ENCODE results near the gene USP21. TPM values are rescaled to one million over a fixed set of nuclear protein-coding genes. Genes with fewer than 3 reads are reported as not detected.

USP21 gene
- polyA plus RNA-seq, 4 donors = 15.4 to 30.8 (median 17.9) TPM

DNA sequence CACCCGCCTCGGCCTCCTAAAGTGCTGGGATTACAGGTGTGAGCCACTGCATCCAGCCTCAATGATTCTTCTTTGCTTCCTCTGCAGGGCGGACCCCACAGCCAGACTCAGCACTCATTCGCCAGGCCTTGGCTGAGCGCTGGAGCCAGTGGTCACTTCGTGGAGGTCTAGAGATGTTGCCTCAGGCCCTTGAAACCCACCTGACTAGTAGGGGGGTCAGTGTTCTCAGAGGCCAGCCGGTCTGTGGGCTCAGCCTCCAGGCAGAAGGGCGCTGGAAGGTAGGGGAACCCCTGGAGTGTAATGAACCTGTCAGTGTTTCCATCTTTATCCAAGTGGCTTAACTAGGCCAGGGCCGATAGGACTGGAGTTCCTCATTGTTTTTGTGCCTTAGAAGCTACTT lies 9.6 kb downstream of the USP21 start:
- no peaks in the 10 kb centered on the region for H3K27me3 ChIP-seq (ENCODE audit: control insufficient read depth in 3 of 3, insufficient read depth in 3 of 3, low read length in 3 of 3)
- H3K4me1 ChIP-seq (ENCODE audit: control insufficient read depth in 3 of 3, insufficient read depth in 2 of 3, low read depth in 1 of 3, low read length in 2 of 3) = peaks cover 2 to 18% (median 6%) of the 10 kb centered on the region in 3 donors
- FAIRE-seq (no peak), DNase-seq (no peak)
- H3K4me3 ChIP-seq (ENCODE audit: low read depth in 1 of 3, low read length in 3 of 3) = no peak overlapping the region
- no peak overlapping the region for H3K27ac ChIP-seq (ENCODE audit: low read depth in 1 of 3, low read length in 2 of 3)
- H3K9me3 ChIP-seq (ENCODE audit: control insufficient read depth in 2 of 2, insufficient read depth in 1 of 2, low read depth in 1 of 2, low read length in 1 of 2) = no peaks in the 10 kb centered on the region
- H3K36me3 ChIP-seq (ENCODE audit: control insufficient read depth in 3 of 3, insufficient read depth in 2 of 3, low read depth in 1 of 3, low read length in 3 of 3) = peaks cover 2 to 64% (median 6%) of the 10 kb centered on the region in 3 donors
- WGBS, 3 donors = 93 to 97% (median 96%) methylated on average over 9 of the region's 9 CpGs

DNA sequence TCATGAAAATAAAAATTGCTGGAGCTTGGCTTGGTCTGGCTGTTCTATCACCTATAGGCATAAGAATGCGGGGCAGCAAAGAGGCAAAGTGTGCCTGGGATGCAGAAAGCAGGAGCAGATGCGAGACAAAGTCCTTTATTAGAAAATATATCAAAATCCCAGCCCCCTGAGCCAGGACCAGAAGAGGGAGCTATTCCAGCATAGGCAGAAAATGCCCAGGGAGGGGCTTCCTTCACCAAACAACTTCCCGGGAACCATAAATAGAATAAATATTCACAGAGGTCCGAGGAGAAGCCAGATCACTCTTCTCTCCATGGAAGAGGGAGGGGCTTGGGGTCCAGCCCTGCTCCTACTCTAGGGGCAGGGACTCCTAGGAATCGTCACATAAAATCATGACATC lies 11.9 kb downstream of the USP21 start:
- peaks cover 0 to 10% (median 6%) of the 10 kb centered on the region in 3 donors for H3K4me1 ChIP-seq (ENCODE audit: control insufficient read depth in 3 of 3, insufficient read depth in 2 of 3, low read depth in 1 of 3, low read length in 2 of 3)
- peaks cover 6 to 67% (median 10%) of the 10 kb centered on the region in 3 donors for H3K36me3 ChIP-seq (ENCODE audit: control insufficient read depth in 3 of 3, insufficient read depth in 2 of 3, low read depth in 1 of 3, low read length in 3 of 3)
- no peak overlapping the region for H3K4me3 ChIP-seq (ENCODE audit: low read depth in 1 of 3, low read length in 3 of 3)
- no peak overlapping the region for H3K27ac ChIP-seq (ENCODE audit: low read depth in 1 of 3, low read length in 2 of 3)
- H3K27me3 ChIP-seq (ENCODE audit: control insufficient read depth in 3 of 3, insufficient read depth in 3 of 3, low read length in 3 of 3) = no peaks in the 10 kb centered on the region
- no peaks in the 10 kb centered on the region for H3K9me3 ChIP-seq (ENCODE audit: control insufficient read depth in 2 of 2, insufficient read depth in 1 of 2, low read depth in 1 of 2, low read length in 1 of 2)
- FAIRE-seq = no peak
- no peak for DNase-seq
- 62 to 68% (median 66%) methylated on average over 5 of the region's 5 CpGs for WGBS, 3 donors

DNA sequence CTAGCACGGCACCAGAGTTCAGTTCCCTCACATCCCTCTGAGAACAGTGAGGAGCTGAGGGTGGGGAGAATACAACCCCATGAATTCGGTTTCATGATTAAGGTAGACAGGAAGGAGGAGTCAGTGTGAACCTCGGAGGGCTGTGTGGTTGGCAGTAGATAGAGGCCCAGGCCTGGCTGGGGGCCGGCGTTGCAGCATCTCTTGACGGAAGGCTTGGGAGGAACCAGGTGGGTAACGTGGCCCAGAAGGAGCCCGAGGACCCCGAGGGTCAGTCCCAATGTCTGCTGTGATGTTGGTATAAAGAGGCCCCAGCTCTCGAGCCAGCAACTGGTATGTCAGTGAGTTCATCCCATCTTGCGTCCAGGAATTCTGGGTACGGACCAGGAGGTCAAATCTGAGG lies 12.4 kb downstream of the USP21 start:
- Histone ChIP-seq H3K27me3 (ENCODE audit: control insufficient read depth in 3 of 3, insufficient read depth in 3 of 3, low read length in 3 of 3) (no peaks in the 10 kb centered on the region), H3K27ac (ENCODE audit: low read depth in 1 of 3, low read length in 2 of 3) (peak overlapping the region in 1 of 3 donors; percentile 6), H3K4me3 (ENCODE audit: low read depth in 1 of 3, low read length in 3 of 3) (no peak overlapping the region), H3K36me3 (ENCODE audit: control insufficient read depth in 3 of 3, insufficient read depth in 2 of 3, low read depth in 1 of 3, low read length in 3 of 3) (peaks cover 6 to 67% (median 10%) of the 10 kb centered on the region in 3 donors), H3K4me1 (ENCODE audit: control insufficient read depth in 3 of 3, insufficient read depth in 2 of 3, low read depth in 1 of 3, low read length in 2 of 3) (peaks cover 0 to 14% (median 6%) of the 10 kb centered on the region in 3 donors), H3K9me3 (ENCODE audit: control insufficient read depth in 2 of 2, insufficient read depth in 1 of 2, low read depth in 1 of 2, low read length in 1 of 2) (no peaks in the 10 kb centered on the region)
- FAIRE-seq = no peak
- no peak for DNase-seq
- 84 to 92% (median 88%) methylated on average over 12 of the region's 12 CpGs for WGBS, 3 donors

- H3K4me1 ChIP-seq (ENCODE audit: control insufficient read depth in 3 of 3, insufficient read depth in 2 of 3, low read depth in 1 of 3, low read length in 2 of 3) = peaks cover 0 to 8% (median 3%) of the 10 kb centered on the region in 3 donors
- H3K9me3 ChIP-seq (ENCODE audit: control insufficient read depth in 2 of 2, insufficient read depth in 1 of 2, low read depth in 1 of 2, low read length in 1 of 2) = no peaks in the 10 kb centered on the region
- WGBS, 3 donors = 75 to 95% (median 81%) methylated on average over 1 of the region's 1 CpG
- no peak overlapping the region for H3K4me3 ChIP-seq (ENCODE audit: low read depth in 1 of 3, low read length in 3 of 3)
- peak overlapping the region in 1 of 3 donors; percentile 52 for H3K27ac ChIP-seq (ENCODE audit: low read depth in 1 of 3, low read length in 2 of 3)
- no peak for FAIRE-seq
- peaks cover 6 to 67% (median 10%) of the 10 kb centered on the region in 3 donors for H3K36me3 ChIP-seq (ENCODE audit: control insufficient read depth in 3 of 3, insufficient read depth in 2 of 3, low read depth in 1 of 3, low read length in 3 of 3)
- DNase-seq = no peak
- H3K27me3 ChIP-seq (ENCODE audit: control insufficient read depth in 3 of 3, insufficient read depth in 3 of 3, low read length in 3 of 3) = no peaks in the 10 kb centered on the region
Observed at GRCh38 chr1:161172349-161172748, 13.0 kb downstream of the USP21 start.

GRCh38 chr1:161172776-161173376 lies 13.6 kb downstream of the USP21 start:
- FAIRE-seq = no peak
- peaks cover 0 to 7% (median 3%) of the 10 kb centered on the region in 3 donors for H3K4me1 ChIP-seq (ENCODE audit: control insufficient read depth in 3 of 3, insufficient read depth in 2 of 3, low read depth in 1 of 3, low read length in 2 of 3)
- DNase-seq = no peak
- H3K27me3 ChIP-seq (ENCODE audit: control insufficient read depth in 3 of 3, insufficient read depth in 3 of 3, low read length in 3 of 3) = no peaks in the 10 kb centered on the region
- H3K9me3 ChIP-seq (ENCODE audit: control insufficient read depth in 2 of 2, insufficient read depth in 1 of 2, low read depth in 1 of 2, low read length in 1 of 2) = no peaks in the 10 kb centered on the region
- 55 to 67% (median 55%) methylated on average over 4 of the region's 4 CpGs for WGBS, 3 donors
- peaks cover 6 to 65% (median 10%) of the 10 kb centered on the region in 3 donors for H3K36me3 ChIP-seq (ENCODE audit: control insufficient read depth in 3 of 3, insufficient read depth in 2 of 3, low read depth in 1 of 3, low read length in 3 of 3)
- no peak overlapping the region for H3K4me3 ChIP-seq (ENCODE audit: low read depth in 1 of 3, low read length in 3 of 3)
- H3K27ac ChIP-seq (ENCODE audit: low read depth in 1 of 3, low read length in 2 of 3) = peak overlapping the region in 1 of 3 donors; percentile 52

- FAIRE-seq = no peak
- no peaks in the 10 kb centered on the region for H3K27me3 ChIP-seq (ENCODE audit: control insufficient read depth in 3 of 3, insufficient read depth in 3 of 3, low read length in 3 of 3)
- no peak for DNase-seq
- no peak overlapping the region for H3K4me3 ChIP-seq (ENCODE audit: low read depth in 1 of 3, low read length in 3 of 3)
- WGBS, 3 donors = 94 to 96% (median 96%) methylated on average over 11 of the region's 11 CpGs
- no peaks in the 10 kb centered on the region for H3K9me3 ChIP-seq (ENCODE audit: control insufficient read depth in 2 of 2, insufficient read depth in 1 of 2, low read depth in 1 of 2, low read length in 1 of 2)
- peak overlapping the region in 1 of 3 donors; percentile 16 for H3K27ac ChIP-seq (ENCODE audit: low read depth in 1 of 3, low read length in 2 of 3)
- peaks cover 0 to 7% (median 3%) of the 10 kb centered on the region in 3 donors for H3K4me1 ChIP-seq (ENCODE audit: control insufficient read depth in 3 of 3, insufficient read depth in 2 of 3, low read depth in 1 of 3, low read length in 2 of 3)
- peaks cover 6 to 58% (median 10%) of the 10 kb centered on the region in 3 donors for H3K36me3 ChIP-seq (ENCODE audit: control insufficient read depth in 3 of 3, insufficient read depth in 2 of 3, low read depth in 1 of 3, low read length in 3 of 3)
Observed at GRCh38 chr1:161173711-161174110, 14.4 kb downstream of the USP21 start.

GRCh38 chr1:161174911-161175310 lies 15.6 kb downstream of the USP21 start:
- H3K4me3 ChIP-seq (ENCODE audit: low read depth in 1 of 3, low read length in 3 of 3) = no peak overlapping the region
- no peak for FAIRE-seq
- H3K9me3 ChIP-seq (ENCODE audit: control insufficient read depth in 2 of 2, insufficient read depth in 1 of 2, low read depth in 1 of 2, low read length in 1 of 2) = no peaks in the 10 kb centered on the region
- H3K4me1 ChIP-seq (ENCODE audit: control insufficient read depth in 3 of 3, insufficient read depth in 2 of 3, low read depth in 1 of 3, low read length in 2 of 3) = peaks cover 0 to 7% (median 3%) of the 10 kb centered on the region in 3 donors
- no peaks in the 10 kb centered on the region for H3K27me3 ChIP-seq (ENCODE audit: control insufficient read depth in 3 of 3, insufficient read depth in 3 of 3, low read length in 3 of 3)
- DNase-seq = no peak
- H3K27ac ChIP-seq (ENCODE audit: low read depth in 1 of 3, low read length in 2 of 3) = peak overlapping the region in 1 of 3 donors; percentile 77
- 96 to 98% (median 97%) methylated on average over 11 of the region's 11 CpGs for WGBS, 3 donors
- H3K36me3 ChIP-seq (ENCODE audit: control insufficient read depth in 3 of 3, insufficient read depth in 2 of 3, low read depth in 1 of 3, low read length in 3 of 3) = peaks cover 6 to 48% (median 10%) of the 10 kb centered on the region in 3 donors

DNA sequence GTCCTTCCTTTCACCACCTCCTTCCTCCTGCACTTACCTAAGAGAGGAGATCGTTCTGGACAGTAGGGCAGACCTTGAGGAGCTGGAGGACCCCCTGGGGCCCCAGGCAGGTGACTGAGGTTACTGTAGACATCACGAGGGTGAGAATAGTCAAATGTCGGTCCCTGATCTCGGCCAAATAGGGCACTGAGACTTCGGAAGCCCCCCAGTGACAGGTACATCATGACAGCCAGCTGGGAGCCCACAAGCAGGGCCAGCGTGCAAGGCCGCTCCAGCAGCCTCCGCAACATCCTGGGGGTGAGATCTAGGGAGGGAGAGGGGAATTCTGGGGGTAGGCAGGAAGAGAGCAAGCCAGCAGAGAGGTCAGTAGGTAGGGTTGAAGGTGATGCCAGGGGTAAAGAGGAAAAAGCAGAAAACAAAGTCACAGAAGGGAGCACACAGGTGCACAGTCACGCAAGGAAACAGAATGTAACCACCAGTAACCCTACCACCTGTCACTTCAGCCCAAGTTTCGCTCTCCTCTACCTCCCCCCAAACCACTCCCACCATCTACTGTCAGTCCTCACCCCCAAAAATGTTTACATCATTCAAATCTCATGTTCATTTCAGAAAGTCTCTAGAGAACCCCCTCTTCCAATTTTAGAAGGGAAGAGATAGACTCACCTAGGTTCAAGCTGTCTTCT lies 16.6 kb downstream of the USP21 start:
- Histone ChIP-seq H3K27ac (ENCODE audit: low read depth in 1 of 3, low read length in 2 of 3) (peak overlapping the region in 1 of 3 donors; percentile 93), H3K4me3 (ENCODE audit: low read depth in 1 of 3, low read length in 3 of 3) (peak overlapping the region in 1 of 3 donors; percentile 65)
- FAIRE-seq = no peak

More for the DNA sequence above, 16.6 kb downstream of the USP21 start:
- no peaks in the 10 kb centered on the region for H3K27me3 ChIP-seq (ENCODE audit: control insufficient read depth in 3 of 3, insufficient read depth in 3 of 3, low read length in 3 of 3)
- H3K36me3 ChIP-seq (ENCODE audit: control insufficient read depth in 3 of 3, insufficient read depth in 2 of 3, low read depth in 1 of 3, low read length in 3 of 3) = peaks cover 6 to 40% (median 10%) of the 10 kb centered on the region in 3 donors
- H3K9me3 ChIP-seq (ENCODE audit: control insufficient read depth in 2 of 2, insufficient read depth in 1 of 2, low read depth in 1 of 2, low read length in 1 of 2) = no peaks in the 10 kb centered on the region
- 78 to 87% (median 85%) methylated on average over 10 of the region's 10 CpGs for WGBS, 3 donors
- no peak for DNase-seq
- peaks cover 0 to 7% (median 3%) of the 10 kb centered on the region in 3 donors for H3K4me1 ChIP-seq (ENCODE audit: control insufficient read depth in 3 of 3, insufficient read depth in 2 of 3, low read depth in 1 of 3, low read length in 2 of 3)
